ENCODE results near the gene PEX3.
"Not testable (repeated sequence)": the region's sequence is repeated elsewhere in the genome, so short reads cannot be mapped to it uniquely, and the experiment has no call there.

The PEX3 gene

DNA sequence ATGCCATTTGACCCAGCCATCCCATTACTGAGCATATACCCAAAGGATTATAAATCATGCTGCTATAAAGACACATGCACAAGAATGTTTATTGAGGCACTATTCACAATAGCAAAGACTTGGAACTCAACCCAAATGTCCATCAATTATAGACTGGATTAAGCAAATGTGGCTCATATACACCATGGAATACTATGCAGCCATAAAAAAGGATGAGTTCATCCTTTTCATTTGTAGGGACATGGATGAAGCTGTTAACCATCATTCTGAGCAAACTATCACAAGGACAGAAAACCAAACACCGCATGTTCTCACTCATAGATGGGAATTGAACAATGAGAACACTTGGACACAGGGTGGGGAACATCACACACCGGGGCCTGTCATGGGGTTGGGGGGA, 2.7 kb upstream of the PEX3 start:
- not testable (repeated sequence) for DNase-seq (ENCODE audit: low read depth, low spot score)

DNA sequence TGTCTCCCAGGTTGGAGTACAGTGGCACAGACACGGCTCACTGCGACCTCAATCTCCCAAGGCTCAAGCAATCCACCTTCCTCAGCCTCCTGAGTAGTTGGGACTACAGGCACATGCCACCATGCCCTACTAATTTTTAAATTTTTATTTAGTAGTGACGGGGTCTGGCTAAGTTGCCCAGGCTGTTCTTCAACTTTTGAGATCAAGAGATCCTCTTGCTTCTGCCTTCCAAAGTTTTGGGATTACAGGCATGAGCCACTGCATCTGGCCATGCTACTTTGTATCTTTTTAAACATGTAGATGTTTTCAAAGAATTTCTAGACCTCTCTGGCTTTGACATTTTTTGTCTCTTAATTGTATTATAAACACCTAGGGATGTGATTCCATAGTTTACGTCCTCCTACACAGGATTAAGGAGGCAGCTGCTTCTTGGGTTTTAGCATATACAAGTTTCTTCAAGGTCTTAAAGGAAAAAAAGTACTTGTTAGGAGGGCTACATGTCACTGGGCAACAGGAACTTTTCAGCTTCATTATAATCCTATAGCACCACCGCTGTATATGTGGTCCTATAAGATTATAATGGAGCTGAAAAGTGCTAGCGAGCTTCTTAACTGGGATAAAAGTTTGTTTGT, 1.4 kb upstream of the PEX3 start:
- DNase-seq (ENCODE audit: low read depth, low spot score), result no peak

DNA sequence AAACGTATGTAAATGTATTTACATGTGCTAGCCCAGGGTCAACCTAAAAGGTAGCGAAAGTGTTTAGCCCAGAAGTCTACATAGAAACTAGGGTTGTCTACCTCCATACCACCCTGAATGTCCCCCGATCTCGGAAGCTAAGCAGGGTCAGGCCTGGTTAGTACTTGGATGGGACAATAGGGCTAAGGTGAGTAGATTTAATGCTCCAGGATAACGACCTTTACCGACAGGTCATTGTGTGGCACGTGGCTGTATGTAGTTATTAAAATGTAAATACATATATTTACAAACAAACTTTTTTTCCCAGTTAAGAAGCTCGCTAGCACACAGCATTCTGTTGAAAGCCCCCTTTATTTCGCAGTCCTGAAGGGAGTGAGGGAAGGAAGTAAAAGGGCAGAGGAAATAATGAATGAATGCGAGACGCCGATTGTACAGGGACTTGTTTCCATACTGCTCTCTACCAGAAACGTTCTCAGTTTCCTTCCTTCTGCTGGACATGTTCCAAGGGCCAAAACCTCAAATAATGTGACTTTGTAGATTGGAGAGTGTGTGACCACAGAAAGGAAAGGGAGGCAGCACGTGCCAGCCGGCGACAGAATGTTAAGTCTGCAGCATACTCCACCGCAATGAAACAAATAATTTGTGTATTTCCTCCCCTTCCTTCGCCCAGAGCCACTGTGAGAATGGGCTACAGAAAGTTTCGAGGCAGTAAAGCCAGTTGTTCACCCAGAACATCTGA, 722 bp upstream of the PEX3 start:
- no peak for DNase-seq (ENCODE audit: low read depth, low spot score)

DNA sequence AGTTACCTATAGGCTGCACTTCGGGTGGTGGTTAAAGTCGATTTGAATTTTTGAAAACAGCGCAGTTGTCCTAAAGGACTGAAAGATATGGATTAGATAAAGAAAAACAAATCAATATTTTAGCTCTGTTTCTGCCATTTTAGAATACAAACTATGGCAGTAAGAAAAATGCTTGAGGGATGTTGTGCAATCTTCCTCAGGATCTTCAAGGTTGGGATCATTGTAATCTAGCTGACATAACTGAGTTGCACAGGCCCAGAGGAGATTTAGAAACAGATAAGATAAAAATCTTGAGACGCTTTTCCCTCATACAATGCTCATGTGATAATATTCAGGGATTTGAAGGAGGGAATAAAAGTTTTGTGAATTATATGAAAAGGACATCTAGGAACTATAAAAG, 926 bp downstream of the PEX3 start:
- DNase-seq (ENCODE audit: low read depth, low spot score), result no peak

DNA sequence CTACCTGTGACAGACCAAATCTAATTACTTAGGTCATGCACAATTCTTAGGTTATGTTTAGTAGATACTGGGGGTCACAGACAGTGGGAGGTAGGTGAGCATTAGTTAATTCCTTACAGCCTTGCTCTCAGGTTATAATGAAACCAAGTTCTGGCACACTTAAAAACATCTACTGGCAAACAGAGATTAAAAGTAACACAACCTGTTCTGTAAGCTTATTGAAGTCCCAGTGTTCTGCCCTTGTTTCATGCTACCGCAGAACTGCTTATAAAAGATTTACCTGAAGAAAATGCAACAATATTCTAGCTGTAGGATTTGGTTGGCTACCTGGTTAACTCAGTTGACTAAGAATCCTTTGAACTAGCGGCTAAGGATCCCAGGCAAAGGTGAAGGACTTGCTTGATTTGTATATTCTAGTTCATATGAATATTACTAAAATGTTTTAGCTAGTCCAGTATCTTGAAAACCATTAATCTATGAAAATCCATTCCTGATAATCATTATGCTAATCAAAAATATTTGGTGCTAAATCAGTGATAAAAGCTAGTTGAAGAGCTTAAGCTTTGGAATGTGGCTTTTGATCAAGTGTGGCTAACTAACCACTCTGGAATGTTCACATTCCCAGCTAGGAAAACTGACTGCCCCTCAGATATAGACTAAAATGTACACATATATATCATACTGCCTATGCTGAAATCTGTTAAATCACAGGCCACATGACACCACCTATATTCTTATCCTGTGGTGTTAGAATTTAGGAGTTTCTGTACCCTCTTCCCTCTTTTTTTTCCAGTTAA, 7.2 kb downstream of the PEX3 start:
- no peak for DNase-seq (ENCODE audit: low read depth, low spot score)

DNA sequence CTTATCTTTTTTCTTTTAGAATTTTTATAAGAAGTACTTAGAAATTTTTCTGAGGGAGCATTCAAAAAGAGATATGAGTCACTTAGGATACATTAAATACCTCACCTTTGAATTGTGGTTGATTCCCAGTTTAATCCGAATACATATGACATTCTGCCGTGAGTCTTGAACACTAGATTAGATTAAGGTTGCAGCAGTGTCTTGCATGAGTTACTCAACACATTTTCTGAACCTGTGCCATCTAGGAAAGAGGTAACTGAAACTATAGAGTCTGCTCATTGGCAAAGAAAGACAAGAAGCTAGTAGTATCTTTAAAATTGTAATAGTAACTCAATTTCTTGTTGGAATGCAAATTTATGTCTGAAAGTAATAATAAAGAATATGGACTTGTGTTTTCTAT, 14.9 kb downstream of the PEX3 start:
- DNase-seq (ENCODE audit: low read depth, low spot score), result no peak

DNA sequence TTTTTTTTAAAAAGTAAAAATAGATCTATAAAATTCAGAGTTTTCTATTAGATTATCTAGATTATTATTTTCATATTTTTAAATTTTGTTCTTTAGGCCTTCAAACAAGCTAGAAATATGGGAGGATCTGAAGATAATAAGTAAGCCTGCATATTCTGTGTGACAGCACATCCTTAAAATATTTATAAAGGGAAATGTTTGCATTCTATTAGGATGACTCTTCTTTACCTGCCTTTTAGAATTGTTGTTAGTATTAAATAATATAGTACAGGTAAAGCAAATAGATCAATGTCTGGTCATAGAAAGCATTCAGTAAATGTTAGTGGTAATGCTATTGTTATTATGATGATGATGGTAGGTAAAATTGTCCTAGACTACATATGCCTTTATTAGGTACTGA, 17.4 kb downstream of the PEX3 start:
- no peak for DNase-seq (ENCODE audit: low read depth, low spot score)

DNA sequence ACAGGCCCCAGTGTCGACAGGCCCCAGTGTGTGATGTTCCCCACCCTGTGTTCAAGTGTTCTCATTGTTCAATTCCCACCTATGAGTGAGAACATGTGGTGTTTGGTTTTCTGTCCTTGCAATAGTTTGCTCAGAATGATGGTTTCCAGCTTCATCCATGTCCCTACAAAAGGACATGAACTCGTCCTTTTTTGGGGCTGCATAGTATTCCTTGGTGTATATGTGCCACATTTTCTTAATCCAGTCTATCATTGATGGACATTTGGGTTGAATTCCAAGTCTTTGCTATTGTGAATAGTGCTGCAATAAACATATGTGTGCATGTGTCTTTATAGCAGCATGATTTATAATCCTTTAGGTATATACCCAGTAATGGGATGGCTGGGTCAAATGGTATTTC, 18.2 kb downstream of the PEX3 start:
- DNase-seq (ENCODE audit: low read depth, low spot score), result not testable (repeated sequence)

DNA sequence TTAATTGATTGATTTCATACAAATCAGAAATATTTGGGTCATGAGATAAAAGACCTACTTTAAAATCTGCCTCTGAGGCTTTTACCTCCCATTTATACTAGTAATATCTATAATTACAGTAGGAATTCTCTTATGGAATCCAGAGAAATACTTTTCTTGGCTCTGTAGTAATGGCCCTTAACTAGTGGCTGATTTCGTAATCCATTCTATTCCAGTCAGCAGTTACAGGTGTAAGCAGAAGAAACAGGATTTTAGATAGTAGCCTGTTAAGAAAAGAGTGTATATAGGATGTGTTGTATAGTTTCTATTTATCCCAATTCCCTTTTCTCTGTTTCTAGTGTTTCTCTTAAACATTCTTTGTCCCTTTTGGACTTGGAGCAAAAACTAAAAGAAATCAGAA, 21.2 kb downstream of the PEX3 start:
- no peak for DNase-seq (ENCODE audit: low read depth, low spot score)

DNA sequence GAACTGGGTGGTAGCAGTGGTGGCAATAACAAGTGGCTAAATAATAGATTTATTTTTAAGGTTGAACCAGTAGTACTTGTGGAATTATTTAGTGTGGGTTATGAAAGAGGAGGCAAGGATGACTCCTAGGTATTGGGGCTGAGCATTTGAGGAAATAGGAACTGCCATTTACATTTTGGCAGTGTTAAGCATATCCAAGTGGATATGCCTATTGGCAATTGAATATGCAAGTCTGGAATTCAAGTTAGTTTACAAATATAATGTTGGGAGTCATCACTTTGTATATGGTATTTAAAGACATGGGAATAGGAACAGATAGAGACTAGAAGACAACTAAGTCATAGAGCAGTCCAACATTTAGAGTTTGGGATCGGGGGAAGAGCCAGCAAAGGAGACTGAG, 25.9 kb downstream of the PEX3 start:
- no peak for DNase-seq (ENCODE audit: low read depth, low spot score)

DNA sequence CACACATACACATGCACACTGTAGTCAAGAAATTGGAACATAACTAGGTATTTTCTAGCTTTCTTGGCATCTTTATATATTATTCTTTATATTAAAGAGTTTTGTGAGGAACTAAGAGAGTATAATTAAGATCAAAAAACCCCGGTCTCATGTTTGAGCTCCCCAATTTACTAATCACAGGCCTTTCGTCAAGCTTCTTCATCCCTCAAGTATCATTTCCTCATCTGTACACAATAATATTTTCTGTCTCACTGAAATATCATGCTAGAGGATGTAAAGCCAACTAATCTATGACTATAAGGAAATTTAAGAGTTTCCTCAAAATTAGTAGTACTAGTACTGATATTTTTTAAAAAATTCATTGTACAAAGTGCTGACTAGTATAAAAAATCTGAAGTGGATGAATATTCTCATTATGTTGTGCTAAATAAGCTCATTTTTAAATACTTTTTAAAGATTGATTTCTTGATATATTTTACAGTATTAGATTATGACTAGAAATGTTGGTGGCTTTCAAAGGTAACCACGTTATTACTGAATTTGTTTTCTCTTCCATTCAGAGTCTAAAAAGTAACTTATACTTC, 28.0 kb downstream of the PEX3 start:
- DNase-seq (ENCODE audit: low read depth, low spot score), result no peak

DNA sequence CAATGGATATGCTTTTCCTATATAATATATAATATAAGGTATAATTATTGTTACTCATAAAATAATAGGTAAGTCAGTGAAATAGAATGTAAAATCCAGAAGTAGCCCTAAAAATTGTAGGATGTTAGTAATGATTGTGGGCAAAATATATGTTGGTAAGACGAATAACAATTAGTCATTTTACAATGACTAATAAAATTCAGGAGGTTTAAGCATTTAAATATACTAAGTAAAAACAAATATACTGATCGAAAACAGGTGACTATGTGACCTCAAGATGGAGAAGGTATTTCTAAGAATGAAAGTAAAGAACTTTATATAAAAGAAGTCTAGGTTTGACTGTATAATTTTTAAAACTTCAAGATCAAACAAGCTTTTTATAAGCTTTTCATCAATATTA, 32.0 kb downstream of the PEX3 start:
- DNase-seq (ENCODE audit: low read depth, low spot score), result no peak

DNA sequence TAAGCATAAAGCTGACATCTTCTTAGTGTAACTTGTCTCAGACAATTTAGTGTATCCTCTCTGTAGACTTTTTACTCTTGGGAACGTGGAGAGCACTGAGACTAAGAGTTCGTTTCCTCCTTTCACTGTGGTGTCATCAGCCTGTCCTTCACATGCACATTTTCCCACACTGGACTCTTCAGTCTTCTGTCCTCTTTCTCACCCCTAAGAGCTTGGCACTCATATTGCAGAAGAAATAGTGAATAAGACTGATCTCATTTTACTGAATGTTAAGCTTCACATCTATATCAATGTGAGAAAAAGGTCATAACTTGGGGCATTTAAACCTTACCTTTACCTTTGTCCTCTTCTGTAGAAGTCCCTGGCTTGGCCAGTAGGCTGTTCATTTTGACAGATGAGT, 35.4 kb downstream of the PEX3 start:
- DNase-seq (ENCODE audit: low read depth, low spot score), result no peak

DNA sequence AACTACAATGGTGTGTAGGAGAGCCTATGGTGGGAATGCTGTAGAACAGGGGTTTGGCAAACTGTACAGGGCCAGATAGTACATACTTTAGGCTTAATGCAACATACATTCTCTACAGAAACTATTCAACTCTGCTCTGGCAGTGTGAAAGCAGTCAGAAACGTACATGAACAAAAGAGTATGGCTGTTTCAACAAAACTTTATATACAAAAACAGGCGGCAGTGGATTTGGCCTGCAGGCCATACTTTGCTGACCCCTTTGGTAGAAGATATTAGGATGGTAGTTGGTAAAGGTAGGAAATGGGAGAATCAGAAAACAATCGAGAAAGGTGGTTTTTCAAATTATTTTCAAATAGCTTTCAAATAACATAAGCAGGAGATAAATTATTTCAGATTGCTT, 36.1 kb downstream of the PEX3 start:
- no peak for DNase-seq (ENCODE audit: low read depth, low spot score)

DNA sequence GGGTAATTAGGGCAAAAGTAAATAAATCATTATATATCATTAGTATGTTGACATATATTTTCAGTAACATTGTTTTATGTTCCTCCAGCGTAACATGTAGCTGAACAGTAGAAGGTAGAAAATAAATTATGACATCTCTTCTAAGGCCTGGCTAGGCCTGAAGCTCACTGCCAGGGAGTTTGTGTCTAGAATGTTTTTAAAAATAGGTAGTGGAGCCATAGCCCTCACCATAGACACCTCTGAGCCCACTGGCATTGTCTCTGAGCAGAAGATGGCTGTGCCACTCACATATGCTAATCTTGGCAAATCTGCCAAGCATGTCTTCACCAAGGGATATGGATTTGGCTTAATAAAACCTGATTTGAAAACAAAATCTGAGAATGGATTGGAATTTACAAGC, 39.6 kb downstream of the PEX3 start:
- DNase-seq (ENCODE audit: low read depth, low spot score), result no peak

DNA sequence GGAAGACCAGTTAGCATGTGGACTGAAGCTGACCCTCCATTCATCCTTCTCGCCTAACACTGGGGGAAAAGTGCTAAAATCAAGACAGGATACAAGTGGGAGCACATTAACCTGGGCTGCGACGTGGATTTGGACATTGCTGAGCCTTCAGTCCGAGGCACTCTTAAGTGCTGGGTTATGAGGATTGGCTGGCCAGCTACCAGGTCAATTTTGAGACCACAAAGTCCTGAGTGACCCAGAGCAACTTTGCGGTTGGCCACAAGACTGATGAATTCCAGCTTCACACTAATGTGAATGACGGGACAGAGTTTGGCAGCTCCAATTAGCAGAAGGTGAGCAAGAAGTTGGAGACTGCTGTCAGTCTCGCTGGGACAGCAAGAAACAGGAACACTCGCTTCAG, 40.2 kb downstream of the PEX3 start:
- no peak for DNase-seq (ENCODE audit: low read depth, low spot score)

DNA sequence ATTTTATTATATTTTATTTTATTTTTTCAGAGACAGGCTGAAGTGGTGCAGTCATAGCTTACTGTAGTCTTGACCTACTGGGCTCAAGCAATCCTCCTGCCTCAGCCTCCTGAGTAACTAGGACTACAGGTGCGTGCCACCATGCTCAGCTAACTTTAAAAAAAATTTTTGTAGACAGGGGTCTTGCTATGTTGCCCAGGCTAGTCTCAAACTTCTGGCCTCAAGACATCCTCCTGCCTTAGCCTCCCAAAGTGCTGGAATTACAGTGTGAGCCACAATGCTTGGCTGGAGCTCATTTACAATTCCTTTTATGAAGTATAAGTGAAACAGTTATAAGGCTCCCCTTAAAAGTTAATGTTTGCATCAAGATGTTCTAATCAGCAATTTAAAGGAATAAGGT, 46.4 kb downstream of the PEX3 start:
- DNase-seq (ENCODE audit: low read depth, low spot score), result no peak

DNA sequence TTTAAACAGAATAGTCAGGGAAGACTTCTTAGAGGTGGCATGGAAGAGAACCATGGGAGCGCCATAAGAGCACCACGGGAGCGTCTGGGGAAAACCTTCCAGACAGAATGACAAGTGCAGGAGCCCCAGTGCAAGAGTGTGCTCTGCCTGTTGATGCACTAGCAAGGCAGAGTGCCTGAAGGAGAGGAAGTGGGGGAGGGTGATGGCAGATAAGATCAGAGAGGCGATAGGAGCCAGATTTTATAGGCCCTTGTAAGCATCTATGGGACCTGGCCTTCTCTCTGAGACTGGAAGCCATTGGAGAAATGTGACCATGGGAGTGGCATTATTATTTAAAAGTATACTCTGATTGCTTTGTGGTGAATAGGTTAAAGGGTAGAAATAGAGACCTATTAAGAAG, 47.8 kb downstream of the PEX3 start:
- no peak for DNase-seq (ENCODE audit: low read depth, low spot score)

DNA sequence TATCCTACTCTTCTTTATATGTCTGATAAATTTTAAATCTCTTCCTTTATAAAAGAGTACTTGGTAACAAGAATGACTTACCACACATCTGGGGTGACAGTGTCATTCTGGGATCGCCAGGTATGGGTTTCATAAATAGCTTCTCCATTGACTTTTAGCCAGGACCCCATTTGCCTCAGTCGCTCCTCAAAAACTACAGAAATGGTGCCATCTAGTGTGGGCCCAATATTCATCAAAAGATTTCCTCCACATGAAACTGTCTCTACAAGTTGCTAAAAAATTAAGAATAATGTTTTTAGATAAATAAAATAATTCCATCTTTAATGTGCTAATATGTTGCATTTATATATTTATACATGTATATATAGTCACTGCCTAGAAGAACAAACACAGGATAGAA, 51.2 kb downstream of the PEX3 start:
- no peak for DNase-seq (ENCODE audit: low read depth, low spot score)

DNA sequence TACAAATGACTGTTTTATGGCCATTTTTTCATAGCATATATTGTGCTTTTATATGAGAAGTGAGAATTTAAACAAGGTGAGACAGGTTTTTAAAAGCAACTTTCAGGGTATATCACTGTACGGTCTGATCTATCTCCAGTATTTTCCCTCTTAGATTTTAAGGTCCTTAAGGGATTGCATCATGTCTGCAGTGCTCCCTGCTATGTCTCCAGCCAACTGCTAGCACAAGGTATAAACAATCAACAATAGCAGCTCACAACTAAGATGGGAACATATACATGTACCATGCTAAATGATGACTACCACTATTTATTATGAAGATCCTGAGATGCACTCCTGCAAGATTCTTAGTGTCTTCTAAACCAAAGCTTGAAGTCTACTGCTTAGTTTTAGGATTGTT, 53.8 kb downstream of the PEX3 start:
- DNase-seq (ENCODE audit: low read depth, low spot score), result no peak

DNA sequence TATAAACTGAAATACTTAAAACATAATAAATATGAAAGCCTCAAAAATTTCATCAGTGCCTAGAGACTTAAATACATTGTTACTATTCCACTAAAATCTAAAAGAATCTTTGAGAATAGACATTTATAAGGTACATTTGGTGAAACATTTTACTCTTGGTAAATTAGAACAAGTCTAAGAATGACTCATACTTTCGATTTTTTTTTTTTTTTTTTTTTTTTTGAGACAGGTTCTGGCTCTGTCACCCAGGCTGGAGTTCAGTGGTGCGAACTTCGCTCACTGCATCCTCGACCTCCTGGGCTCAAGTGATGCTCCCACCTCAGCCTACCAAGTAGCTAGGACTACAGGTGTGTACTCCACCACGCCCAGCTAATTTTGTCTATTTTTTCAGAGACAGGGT, 54.5 kb downstream of the PEX3 start:
- DNase-seq (ENCODE audit: low read depth, low spot score), result no peak

DNA sequence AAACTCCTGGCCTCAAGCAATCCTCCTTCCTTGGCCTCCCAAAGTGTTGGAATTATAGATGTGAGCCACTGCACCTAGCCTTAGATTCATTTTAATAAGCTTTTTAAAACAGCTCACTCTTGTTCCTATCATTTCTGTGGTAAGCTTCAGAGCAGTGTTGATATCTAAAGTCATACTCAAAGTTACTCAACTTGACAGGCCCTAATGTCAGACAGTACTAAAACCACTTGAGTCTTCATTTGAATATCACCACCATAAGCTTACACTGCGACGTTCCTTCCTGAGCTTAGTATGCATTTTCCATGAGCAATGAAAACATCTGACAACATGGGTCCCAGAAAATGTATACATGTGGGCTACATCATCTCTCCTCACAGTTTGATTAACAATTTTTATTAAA, 54.9 kb downstream of the PEX3 start:
- DNase-seq (ENCODE audit: low read depth, low spot score), result no peak

DNA sequence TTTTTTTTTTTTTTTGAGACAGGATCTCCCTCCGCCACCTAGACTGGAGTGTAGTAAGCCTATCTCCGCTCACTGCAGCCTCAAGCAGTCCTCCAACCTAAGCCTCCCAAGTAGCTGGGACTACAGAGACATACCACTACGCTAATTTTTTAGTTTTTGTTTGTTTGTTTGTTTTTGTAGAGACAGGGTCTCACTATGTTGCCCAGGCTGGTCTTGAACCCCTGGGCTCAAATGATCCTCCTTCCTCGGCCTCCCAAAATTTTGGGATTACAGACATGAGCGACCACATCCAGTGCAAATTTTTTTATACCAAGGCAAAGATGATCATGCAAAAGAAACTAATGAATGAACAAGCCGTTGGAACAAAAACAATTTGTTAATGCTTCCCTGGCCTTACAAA, 55.6 kb downstream of the PEX3 start:
- no peak for DNase-seq (ENCODE audit: low read depth, low spot score)

Measured in brain pericyte (primary cell).